ENCODE measurements around the gene UGT2A3.
"Not testable (repeated sequence)": the region's sequence is repeated elsewhere in the genome, so short reads cannot be mapped to it uniquely, and the experiment has no call there.

The UGT2A3 gene

DNA sequence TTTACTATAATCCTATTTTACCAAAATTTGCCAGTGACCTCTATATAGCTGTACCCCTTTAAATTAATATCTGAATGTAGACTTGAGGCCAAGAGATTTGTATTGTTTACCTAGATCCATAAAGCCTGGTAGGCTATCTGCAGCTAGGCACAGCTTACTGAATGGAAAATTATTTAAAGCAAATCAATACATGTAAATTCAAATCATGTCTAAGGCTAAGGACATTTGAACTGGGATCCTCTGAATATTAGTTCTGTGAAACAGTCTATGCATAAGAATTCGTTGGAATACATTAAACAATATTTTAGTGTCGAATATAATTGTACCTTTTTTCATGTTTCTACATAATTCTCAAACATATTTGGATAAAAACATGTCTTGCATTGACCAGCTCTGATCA lies 1.6 kb downstream of the UGT2A3 start:
- DNase-seq (ENCODE audit: low spot score), result no peak
- in situ Hi-C loops (cut with MboI; ENCODE audit: low pct_unique_long_range_greater_than_20kb, low sequenced_read_pairs, unreplicated experiment), result no loop called here
- TF ChIP-seq, protein P1, sequence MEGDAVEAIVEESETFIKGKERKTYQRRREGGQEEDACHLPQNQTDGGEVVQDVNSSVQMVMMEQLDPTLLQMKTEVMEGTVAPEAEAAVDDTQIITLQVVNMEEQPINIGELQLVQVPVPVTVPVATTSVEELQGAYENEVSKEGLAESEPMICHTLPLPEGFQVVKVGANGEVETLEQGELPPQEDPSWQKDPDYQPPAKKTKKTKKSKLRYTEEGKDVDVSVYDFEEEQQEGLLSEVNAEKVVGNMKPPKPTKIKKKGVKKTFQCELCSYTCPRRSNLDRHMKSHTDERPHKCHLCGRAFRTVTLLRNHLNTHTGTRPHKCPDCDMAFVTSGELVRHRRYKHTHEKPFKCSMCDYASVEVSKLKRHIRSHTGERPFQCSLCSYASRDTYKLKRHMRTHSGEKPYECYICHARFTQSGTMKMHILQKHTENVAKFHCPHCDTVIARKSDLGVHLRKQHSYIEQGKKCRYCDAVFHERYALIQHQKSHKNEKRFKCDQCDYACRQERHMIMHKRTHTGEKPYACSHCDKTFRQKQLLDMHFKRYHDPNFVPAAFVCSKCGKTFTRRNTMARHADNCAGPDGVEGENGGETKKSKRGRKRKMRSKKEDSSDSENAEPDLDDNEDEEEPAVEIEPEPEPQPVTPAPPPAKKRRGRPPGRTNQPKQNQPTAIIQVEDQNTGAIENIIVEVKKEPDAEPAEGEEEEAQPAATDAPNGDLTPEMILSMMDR (IDR thresholded peaks at IDR 0.05; ENCODE audit: extremely low read depth, insufficient read depth, missing control alignments), result no peak

DNA sequence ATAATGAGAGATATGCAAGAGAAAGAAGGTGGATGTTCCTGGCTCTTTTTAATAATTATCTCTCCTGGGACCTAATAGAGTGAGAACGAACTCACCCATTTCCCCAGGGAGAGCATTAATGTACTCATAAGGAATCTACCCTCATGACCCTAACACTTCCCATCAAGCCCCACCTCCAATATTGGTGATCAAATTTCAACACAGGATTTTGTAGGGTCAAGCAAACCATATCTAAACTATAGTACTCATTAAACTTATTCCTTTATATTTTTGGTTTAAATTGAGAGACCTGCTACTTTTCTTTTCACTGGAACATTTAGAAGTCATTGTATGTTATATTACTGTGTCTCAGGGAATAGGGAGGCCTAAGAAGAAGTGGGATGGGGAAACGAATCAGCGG lies 2.6 kb downstream of the UGT2A3 start:
- TF ChIP-seq, protein P1 (IDR thresholded peaks at IDR 0.05; ENCODE audit: extremely low read depth, insufficient read depth, missing control alignments), result no peak
- in situ Hi-C loops (cut with MboI; ENCODE audit: low pct_unique_long_range_greater_than_20kb, low sequenced_read_pairs, unreplicated experiment), result no loop called here
- DNase-seq (ENCODE audit: low spot score), result no peak

DNA sequence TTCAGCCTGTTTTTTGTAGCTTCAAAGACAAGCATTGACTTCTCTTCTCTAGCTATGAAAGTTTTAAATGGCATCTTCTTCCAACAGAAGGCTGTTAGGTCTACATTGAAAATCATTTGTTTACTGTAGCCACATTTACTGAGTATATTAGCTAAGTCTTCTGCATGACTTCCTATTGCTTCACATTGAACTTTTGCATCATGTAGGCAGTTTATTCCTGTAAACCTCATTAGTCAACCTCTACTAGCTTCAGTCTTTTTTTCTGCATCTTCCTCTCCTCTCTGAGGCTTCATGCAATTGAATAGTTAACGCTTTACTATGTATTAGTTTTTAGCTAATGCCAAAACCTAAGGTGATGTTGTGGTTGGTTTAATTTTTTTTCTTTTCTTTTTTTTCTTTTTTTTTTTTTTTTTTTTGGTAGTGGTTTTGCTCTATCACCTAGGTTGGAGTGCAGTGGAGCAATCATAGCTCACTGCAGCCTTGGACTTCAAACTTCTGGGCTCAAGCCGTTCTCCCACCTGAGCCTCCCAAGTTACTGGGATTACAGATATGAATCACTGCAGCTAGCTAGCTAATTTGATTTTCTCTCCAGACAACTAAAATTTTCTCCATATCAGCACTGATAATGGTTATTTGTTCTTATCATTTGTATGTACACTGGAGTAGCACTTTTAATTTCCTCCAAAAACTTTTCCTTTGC lies 3.4 kb downstream of the UGT2A3 start:
- in situ Hi-C loops (cut with MboI; ENCODE audit: low pct_unique_long_range_greater_than_20kb, low sequenced_read_pairs, unreplicated experiment), result no loop called here
- DNase-seq (ENCODE audit: low spot score), result no peak
- TF ChIP-seq, protein P1 (IDR thresholded peaks at IDR 0.05; ENCODE audit: extremely low read depth, insufficient read depth, missing control alignments), result no peak

DNA sequence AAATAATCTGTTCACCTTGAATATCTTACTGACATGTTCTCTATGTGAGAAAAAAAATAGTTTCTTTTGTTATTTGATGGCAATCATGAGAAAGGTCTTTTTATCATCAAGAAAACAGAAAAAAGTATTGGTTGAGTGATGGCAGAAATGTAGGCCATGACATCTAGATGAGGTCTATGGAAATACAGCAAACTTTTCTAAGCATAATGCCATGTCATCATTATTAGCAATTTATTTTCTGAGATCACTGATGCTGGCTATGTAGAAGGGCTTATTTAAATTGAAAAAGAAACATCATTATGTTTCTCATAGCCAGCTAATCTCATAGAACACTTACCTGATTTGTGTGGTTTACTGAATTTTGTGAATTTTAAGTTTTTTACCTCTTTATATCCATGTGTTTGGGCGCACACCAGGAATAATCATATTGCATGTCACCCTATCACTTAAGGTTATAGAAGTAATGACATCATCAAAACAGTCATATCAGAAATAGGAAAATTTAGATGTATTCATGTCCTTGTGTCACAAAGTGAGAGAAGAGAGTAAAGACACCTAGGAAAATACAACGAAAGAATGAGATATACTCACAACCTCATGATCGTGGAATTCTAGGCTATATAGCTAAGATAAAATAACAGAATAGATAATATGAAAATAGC lies 22.4 kb downstream of the UGT2A3 start:
- in situ Hi-C loops (cut with MboI; ENCODE audit: low pct_unique_long_range_greater_than_20kb, low sequenced_read_pairs, unreplicated experiment), result no loop called here
- no peak for DNase-seq (ENCODE audit: low spot score)
- TF ChIP-seq, protein P1 (IDR thresholded peaks at IDR 0.05; ENCODE audit: extremely low read depth, insufficient read depth, missing control alignments), result no peak

DNA sequence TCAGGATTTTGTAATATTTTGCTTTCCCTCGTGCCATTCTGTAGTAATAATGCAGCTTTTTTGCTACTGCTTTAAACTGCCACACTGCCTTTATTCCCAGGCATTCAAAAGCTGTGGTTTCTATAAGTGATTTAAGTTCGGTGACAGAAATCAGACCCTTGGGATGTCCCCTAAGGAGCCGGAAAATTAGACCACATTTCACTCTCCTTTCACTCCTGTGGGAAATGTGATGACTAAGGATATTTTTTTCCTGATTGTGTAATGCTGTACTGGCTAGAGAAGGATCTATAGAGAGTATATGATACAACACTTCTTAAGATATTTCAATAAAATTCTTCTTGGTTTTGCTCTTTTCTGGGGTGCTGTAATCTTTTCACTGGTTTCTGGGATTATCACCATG lies 24.4 kb downstream of the UGT2A3 start:
- TF ChIP-seq, protein P1 (IDR thresholded peaks at IDR 0.05; ENCODE audit: extremely low read depth, insufficient read depth, missing control alignments), result no peak
- in situ Hi-C loops (cut with MboI; ENCODE audit: low pct_unique_long_range_greater_than_20kb, low sequenced_read_pairs, unreplicated experiment), result no loop called here
- no peak for DNase-seq (ENCODE audit: low spot score)

DNA sequence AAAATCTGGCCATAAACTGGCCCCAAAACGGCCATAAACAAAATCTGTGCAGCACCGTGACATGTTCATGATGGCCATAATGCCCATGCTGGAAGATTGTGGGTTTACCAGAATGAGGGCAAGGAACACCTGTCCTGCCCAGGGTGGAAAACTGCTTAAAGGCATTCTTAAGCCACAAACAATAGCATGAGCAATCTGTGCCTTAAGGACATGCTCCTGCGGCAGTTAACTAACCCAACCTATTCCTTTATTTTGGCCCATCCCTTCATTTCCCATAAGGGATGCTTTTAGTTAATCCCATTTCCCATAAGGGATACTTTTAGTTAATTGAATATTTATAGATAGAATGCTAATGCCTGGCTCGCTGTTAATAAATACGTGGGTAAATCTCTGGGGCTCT lies 29.4 kb downstream of the UGT2A3 start:
- DNase-seq (ENCODE audit: low spot score); in situ Hi-C loops (cut with MboI; ENCODE audit: low pct_unique_long_range_greater_than_20kb, low sequenced_read_pairs, unreplicated experiment): not testable (repeated sequence)

DNA sequence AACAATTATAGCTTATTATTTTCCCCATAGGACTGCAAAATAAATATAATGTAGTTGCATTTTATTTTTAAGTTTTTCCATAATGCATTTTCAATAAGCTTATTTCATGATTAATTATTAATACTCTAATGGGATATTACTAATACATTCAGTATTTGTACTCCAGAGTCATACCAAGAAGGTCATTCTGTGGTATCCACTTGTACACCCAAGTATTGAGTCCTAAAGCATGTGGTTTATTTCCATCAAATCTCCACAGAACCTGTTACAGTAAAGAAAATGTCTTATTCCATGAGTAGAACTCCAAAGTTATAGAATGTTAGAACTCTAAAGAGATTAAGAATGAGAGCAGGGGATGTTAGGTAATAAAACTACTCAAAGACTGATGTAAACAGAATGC lies 30.6 kb downstream of the UGT2A3 start:
- in situ Hi-C loops (cut with MboI; ENCODE audit: low pct_unique_long_range_greater_than_20kb, low sequenced_read_pairs, unreplicated experiment), result no loop called here
- DNase-seq (ENCODE audit: low spot score), result no peak
- TF ChIP-seq, protein P1 (IDR thresholded peaks at IDR 0.05; ENCODE audit: extremely low read depth, insufficient read depth, missing control alignments), result no peak

Data from GM13977 (cell line).